IPS-18c (cell line): Measurements from ENCODE around the gene RNF222.
"Not testable (repeated sequence)": the region's sequence is repeated elsewhere in the genome, so short reads cannot be mapped to it uniquely, and the experiment has no call there.

Experiments
- H3K4me3 ChIP-seq: 2 replicates; pipeline ENCODE4 v1.7.0; 2013; ENCODE audit warnings: low read depth, mild to moderate bottlenecking, low read length, moderate library complexity; ENCODE audit not compliant: insufficient read depth
- H3K9me3 ChIP-seq: one replicate; pipeline ENCODE4 v1.6.1; 2013; ENCODE audit warnings: mild to moderate bottlenecking, low read length, moderate library complexity; ENCODE audit not compliant: control insufficient read depth, insufficient read depth

Gene RNF222

DNA sequence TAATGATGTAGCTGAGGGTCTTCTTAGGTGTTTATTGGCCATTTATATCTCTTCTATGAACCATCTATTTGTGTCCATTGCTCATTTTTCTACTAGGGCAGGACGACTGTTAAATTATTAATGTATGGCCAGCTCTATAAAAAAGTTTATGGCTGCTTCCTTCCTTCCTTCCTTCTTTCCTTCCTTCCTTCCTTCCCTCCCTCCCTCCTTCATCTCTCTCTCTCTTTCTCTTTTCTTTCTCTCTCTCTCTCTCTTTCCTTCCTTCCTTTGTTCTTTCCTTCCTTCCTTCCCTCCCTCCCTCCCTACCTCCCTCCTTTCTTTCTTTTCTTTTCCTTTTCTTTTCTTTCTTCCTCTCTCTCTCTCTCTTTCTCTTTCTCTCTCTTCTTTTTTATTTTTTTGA lies 20.8 kb upstream of the RNF222 start:
- Histone ChIP-seq H3K9me3 (no peaks in the 10 kb centered on the region), H3K4me3 (no peak overlapping the region)

DNA sequence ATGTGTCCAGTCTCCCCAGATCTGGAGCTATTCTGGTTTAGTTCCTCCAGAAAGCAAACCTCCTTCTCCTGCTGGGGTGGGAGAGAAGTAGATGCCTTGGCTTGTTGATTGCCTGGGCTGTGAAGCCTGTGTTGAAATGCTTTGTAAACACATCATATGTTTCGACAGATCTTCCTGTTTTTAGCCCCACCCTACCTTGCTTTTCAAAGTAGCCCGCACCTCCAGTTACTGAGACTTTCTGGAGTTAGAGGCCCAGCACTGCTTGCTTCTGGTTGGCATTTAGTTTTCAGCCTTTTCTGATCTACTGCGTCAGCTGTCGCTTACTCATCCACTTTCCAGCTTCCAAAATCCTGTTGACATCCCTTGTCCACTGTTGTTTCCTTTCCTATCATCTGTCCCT lies 20.2 kb upstream of the RNF222 start:
- Histone ChIP-seq H3K4me3 (no peak overlapping the region), H3K9me3 (no peaks in the 10 kb centered on the region)

DNA sequence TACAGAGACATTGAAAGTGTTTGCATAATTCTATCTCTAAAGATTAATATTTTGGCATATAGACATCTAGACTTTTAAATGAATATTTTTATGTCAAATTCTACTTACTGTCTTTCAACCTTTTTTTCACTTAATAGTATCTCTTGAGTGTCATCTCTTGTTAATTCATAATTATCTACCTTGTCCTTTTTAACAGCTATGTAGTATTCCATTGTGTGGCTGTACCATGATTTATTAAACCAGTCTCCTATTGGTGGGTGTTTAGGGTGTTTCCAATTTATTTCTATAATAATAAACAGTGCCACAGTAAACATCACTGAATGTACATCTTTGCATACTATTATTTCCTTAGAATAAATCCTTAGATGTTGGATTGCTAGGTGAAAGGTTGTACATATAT lies 16.3 kb upstream of the RNF222 start:
- Histone ChIP-seq H3K4me3 (no peak overlapping the region), H3K9me3 (no peaks in the 10 kb centered on the region)

DNA sequence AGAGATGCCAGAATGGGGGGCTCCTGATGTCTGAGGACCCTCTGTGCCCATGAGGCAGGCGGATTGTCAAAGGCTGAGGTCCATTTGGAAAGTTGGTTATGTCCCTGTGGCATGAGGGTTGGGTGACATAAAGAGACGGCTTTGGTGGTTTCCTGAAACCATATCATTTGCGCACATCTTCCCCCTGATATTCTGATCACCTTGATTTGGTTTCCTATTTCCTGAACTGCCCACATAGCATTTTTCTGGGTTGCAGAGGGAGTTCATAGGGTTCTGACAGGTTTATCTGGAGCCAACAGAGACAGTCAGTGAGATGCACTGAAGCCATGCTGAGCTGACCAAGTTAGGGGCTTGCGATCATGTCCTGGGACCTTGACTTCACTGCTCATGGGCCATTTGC lies 15.7 kb upstream of the RNF222 start:
- H3K9me3 ChIP-seq, result no peaks in the 10 kb centered on the region
- no peak overlapping the region for H3K4me3 ChIP-seq

DNA sequence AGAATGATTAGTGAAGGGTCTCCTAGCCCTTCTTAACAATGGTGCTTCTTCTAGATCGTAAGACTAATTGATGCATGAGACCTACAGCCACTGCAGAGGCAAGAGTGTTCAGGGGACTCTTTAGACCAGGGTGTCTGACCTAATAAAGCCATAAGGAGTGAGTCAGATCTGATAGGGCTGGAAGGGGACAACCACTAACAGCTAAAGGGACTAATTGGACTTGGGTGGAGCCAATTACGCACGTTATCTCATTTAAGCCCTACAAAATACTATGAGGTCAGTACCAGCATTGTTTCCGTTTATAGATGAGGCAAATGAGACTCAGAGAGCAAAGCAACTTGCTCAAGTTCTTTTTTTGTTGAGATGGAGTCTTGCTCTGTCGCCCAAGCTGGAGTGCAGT lies 14.5 kb upstream of the RNF222 start:
- H3K4me3 ChIP-seq, result no peak overlapping the region
- no peaks in the 10 kb centered on the region for H3K9me3 ChIP-seq

DNA sequence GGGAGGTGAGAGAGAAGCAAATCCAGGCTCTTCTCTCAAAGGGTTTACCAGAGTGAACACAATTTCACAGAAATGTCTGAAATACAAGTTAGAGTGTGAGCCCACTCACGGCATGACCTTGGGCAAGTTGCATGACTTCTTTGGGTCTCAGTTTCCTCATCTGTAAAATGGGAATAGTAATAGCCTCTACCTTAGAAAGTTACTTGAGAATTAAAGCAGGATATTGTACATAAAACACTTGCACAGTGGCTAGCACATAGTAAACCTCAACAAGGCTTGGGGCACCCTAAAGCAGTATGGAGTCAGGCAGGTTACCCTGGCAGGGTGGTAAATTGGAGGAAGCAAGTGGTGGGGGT lies 13.2 kb upstream of the RNF222 start:
- no peaks in the 10 kb centered on the region for H3K9me3 ChIP-seq
- no peak overlapping the region for H3K4me3 ChIP-seq

DNA sequence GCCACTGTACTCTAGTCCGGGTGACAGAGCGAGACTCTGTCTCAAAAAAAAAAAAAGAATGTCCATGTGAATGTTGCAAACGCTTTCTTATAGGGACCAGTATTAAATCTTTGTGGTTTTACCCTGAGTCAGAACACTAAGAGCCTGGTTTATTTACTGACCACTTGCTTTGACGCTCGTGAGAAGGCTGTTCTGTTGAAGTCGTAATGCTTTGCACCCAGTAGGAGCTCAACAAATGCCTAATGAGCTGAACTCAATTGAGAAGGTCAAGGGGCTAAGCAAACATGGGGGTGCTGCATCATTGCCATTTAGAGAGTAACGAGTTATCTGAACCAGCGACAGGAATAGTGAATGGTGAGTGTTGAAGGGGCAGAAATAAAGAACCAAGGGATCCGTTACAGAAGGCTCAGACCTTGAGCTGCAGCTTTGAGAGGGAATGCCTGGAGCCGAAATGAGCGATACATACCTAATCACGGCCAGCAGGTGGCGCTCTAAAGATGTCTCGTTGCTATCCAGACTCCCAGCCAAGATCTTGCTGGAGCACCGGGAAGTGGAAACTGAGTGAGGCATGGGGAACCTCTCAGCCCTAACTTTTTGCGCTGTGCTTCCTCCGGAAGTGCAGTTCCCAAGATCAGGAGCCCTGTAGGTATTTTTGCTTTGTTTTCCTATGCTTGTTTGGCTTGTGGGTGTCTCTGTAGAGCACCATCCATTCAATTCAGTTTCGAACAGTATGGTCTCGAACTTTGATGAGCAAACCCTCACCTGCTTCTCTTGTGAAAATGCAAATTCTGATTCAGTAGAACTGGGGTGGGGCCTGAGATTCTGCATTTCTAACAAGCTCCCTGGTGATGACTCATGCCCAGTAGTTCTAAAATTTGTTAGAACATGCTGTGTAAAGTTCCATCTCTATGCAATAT lies 12.6 kb upstream of the RNF222 start:
- Histone ChIP-seq H3K4me3 (no peak overlapping the region), H3K9me3 (no peaks in the 10 kb centered on the region)

DNA sequence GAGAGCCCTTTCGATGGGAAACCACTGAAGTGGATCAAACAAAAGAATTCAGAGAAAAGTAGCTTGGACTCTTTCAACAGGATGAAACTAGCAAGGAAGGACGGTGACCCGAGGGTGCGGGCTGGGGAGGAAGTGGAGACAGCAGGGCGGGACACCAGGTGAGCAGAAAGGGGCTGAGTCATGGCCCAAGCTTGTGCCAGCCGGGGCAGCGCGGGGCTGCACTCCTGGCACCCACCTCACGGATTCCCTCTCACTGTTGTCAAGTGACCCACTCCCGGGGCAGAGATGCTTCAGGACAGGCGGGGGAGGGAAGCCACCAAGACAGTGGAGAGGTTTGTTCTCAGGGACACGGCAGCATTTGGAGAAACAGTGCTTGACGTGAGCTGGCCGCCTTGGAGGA lies 10.7 kb upstream of the RNF222 start:
- H3K4me3 ChIP-seq, result no peak overlapping the region
- H3K9me3 ChIP-seq, result no peaks in the 10 kb centered on the region

DNA sequence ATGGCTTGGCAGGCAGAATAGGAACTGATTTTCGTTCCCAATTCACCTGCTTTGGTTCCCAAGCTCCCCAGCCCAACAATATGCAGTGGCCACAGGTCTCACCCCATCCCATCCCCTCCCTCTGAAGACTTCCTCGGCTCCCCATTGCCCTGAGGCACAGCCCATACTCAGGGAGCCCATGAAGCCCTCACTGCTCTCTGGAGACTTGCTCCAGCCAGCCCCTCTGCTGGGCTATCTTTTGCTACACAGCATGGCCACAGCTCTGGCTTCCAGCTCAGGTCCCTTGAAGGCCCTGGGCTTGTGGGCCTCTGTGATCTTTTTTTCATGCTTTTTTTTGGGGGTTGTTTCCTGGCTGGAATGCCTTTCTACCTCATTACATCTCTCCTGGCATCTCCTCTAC lies 8.5 kb upstream of the RNF222 start:
- no peaks in the 10 kb centered on the region for H3K9me3 ChIP-seq
- no peak overlapping the region for H3K4me3 ChIP-seq

DNA sequence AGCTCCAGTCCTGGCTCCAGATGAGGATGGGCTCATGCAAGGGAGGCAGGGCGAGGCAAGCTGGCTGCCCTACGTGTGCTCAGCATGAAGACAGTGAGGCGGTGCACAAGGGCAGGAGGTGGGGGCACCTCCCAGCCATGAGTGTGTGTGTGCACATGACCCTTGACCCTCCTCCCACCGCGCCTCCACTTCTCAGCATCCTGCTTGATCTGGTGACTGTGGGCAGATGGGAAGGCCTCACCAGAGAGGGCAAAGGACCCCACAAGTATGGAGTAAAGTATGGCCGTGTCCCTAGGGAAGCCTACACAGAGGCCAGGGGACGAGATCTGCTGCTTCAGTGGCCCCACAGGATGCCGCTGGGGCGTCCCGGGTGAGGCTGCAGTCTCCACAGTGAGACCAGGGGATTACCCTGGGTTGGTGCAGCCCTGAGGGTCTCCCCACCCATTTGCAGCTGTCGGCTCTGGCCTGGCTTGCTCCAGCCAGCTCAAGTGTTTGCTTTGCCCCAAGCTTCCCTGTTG lies 7.9 kb upstream of the RNF222 start:
- H3K9me3 ChIP-seq, result no peaks in the 10 kb centered on the region
- H3K4me3 ChIP-seq, result no peak overlapping the region

DNA sequence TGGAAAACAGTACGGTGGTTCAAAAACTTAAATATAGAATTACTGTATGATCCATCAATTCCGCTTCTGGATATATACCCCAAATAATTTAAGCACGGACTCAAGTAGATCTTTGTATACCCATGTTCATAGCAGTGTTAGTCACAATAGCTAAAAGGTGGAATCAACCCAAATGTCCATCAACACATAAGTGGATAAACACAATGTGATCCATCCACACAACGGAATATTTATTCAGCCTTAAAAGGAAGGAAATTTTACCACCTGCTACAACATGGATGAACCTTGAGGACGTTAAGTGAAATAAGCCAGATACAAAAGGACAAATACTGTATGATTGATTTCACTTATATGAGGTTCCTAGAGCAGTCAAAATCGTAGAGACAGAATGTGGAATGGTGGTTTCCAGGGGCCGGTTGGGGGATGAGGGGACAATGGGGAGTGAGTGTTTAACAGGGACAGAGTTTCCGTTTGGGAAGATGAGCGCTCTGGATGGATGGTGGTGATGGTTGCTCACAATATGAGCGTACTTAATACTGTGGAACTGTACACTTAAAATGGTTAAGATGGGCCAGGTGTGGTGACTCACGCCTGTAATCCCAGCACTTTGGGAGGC lies 5.4 kb upstream of the RNF222 start:
- H3K4me3 ChIP-seq, result no peak overlapping the region
- no peaks in the 10 kb centered on the region for H3K9me3 ChIP-seq

DNA sequence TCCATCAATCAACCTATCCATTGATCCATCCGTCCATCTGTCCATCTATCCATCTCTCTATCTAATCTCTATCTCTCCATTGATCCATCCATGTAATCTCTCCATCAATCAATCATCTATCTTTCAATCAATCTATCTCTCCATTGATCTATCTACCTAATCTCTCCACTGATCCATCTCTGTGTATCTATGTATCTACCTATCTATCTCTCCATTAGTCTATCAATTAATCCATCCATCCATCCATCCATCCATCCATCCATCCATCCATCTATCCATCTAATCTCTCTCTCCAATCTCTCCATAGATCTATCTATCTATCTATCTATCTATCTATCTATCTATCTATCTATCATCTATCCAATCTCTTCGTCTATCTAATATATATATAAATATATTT lies 3.5 kb upstream of the RNF222 start:
- no peak overlapping the region for H3K4me3 ChIP-seq
- H3K9me3 ChIP-seq, result no peaks in the 10 kb centered on the region

DNA sequence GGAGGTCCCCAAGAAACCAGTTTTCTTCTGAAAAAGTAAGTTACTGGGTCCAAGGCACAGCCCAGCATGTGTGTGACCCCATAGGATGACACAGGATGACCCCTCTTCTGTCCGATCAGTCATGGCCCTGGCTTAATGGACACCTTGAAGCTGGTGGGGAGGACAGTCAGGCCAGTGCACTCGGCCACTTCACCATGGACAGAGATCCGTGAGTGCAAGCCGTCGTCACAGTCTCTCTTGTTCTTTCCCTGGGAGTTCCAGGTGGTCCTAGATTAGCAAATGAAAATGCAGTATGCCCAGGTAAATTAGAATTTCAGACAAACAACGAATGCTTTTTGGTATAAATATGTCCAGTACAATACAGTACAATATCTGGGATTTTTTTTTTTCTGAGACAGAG lies 1.4 kb upstream of the RNF222 start:
- H3K9me3 ChIP-seq, result no peaks in the 10 kb centered on the region
- no peak overlapping the region for H3K4me3 ChIP-seq

DNA sequence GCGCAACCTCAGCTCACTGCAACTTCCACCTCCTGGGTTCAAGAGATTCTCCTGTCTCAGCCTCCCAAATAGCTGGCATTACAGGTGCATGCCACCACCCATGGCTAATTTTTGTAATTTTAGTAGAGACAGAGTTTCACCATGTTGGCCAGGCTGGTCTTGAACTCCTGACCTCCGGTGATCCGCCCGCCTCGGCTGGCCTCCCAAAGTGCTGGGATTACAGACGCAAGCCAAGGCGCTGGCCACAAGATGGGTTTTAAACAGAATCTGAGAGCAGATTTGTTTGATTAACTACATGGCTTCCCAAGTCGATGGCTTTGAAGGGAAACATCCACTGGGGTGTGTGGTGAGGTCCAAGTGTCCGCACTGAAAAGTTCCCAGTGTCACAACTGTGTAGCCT lies 3.1 kb downstream of the RNF222 start:
- H3K9me3 ChIP-seq, result not testable (repeated sequence)

DNA sequence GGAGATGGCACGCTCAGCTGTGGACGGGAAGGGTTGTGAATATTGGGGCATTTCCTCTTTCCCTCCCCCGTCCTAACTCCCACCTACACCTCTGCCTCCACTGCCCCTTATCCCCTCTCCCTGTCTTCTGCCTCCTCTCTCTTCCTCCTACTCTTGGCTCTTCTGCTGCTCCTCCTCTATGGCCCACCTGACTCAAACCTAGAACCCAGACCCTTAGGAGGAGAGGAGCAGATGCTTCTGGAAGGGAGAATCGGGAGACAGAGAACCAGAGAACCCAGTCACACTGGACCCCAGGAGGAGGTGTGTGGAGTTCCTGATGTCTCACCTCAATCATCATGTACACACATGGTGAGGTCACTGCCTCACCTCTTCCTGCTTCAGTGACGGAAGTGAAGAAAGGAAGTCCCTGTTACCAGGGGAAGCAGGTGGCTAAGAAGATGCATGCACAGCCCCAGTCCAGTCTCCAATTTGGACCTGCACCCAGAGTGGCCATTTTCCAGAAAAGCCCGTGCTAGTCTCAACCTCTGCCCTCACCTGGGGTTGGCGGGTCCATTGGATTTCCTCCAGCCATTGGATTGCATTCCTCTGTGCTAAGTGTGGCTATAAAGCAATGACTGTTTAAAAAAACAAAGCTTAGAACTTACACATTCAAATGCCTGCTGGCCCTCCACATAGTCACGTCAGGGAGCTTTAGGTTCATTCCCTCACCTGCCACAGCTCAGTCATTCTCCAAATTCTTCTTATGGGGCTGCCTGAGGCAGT lies 4.0 kb downstream of the RNF222 start:
- no peak overlapping the region for H3K4me3 ChIP-seq
- H3K9me3 ChIP-seq, result no peaks in the 10 kb centered on the region

More for the DNA sequence above, 3.1 kb downstream of the RNF222 start:
- not testable (repeated sequence) for H3K4me3 ChIP-seq

DNA sequence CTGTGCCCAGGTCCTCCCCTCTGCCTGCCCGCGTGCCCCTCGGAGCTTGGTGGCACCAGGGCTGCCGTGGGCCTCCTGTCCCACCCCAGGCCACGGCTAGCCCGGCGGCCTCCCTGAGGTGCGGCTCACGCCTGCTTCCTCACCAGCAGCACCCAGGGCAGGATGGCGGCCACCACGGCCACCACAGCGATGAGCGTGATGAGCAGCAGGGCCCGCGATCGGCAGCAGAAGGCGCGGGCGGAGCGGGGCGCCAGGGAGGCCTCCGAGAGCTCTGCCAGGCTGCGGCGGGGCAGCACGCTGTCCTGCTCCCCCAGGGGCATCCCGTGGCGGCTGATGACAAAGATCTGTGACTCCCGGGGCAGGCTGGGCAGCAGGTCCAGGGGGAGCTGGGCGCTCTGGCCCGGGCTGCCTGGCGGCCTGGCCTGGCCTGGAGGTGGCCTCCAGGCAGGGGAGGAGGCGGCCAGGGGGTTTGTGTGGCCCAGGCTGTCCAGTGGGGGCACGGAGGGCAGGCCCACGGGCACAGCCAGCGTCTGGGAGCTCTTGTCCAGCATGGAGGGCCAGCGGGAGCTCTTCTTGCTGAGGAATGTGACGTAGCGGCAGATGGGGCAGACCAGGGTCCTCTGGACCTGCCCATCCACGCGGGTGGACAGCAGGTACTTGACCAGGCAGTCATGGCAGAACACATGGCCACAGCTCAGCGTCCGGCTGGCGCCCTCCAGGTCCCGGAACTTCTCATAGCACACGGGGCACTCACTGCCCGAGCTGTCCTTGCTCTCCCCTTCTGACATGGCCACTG lies 4.8 kb downstream of the RNF222 start:
- Histone ChIP-seq H3K9me3 (no peaks in the 10 kb centered on the region), H3K4me3 (no peak overlapping the region)

DNA sequence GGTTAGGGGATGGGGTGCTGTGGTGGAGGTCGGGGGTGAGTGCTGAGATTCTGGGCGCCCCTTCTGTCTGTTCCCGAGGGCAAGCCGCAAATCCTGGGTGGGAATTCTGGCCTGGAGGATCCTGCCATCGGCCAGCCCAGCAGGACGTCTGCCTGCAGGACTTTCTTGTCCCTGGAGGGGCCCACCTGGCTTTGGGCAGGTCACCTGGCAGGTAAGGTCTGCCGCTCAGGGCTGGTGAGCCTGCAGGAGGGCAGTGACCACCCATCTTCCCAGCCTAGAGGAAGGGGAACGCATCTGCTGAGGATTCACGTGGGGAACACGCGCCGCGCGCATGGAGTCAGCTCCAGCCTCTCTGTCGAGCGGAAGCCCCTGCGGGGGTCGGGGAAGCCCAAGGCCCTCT lies 5.4 kb downstream of the RNF222 start:
- H3K4me3 ChIP-seq, result no peak overlapping the region
- no peaks in the 10 kb centered on the region for H3K9me3 ChIP-seq
